Thoracic aorta (tissue), 2 donors: ENCODE data around the gene RAB13. TPM values are rescaled to one million over a fixed set of nuclear protein-coding genes. Genes with fewer than 3 reads are reported as not detected.

ENCODE experiments used
- total RNA-seq, 2 donors: library from RNA; depleted of rRNA; stranded (reverse); fragments of >200 nt; gene quantifications; one replicate each; pipeline versions ENCODE4 v1.1.0 to v1.2.3, GENCODE V29; 2016

RAB13 gene
- total RNA-seq, 2 donors from 2014 or later = 36.0 to 48.3 TPM

Other genes starting within 250 kb of the RAB13 start
- gene SLC27A3, start 210.9 kb downstream of the RAB13 start, total RNA-seq = 100 to 1,000 TPM in 1 of 2 donors, 10 to 100 TPM in 1; 71.7 to 116 TPM
- 10 to 100 TPM; 22.7 to 31.5 TPM for gene GATAD2B, start 63.4 kb downstream of the RAB13 start, total RNA-seq
- gene DENND4B, start 39.6 kb downstream of the RAB13 start, total RNA-seq = 10 to 100 TPM; 59.0 to 82.7 TPM
- gene CRTC2, start 27.7 kb downstream of the RAB13 start, total RNA-seq = 10 to 100 TPM; 22.6 to 92.7 TPM
- 100 to 1,000 TPM; 102 to 136 TPM for gene SLC39A1, start 22.8 kb downstream of the RAB13 start, total RNA-seq
- 10 to 100 TPM in 1 of 2 donors, 1 to 10 TPM in 1; 3.2 to 11.1 TPM for gene CREB3L4, start 18.4 kb downstream of the RAB13 start, total RNA-seq
- 100 to 1,000 TPM; 184 to 266 TPM for gene JTB, start 8.7 kb downstream of the RAB13 start, total RNA-seq
- gene RPS27, start 4.4 kb upstream of the RAB13 start, total RNA-seq = 1,000 to 10,000 TPM; 1,129 to 1,416 TPM
- gene NUP210L, start 168.7 kb upstream of the RAB13 start, total RNA-seq = under 1 TPM; 0.14 to 0.41 TPM
- 100 to 1,000 TPM; 146 to 331 TPM for gene TPM3, start 205.8 kb upstream of the RAB13 start, total RNA-seq
- gene CFAP141, start 220.0 kb upstream of the RAB13 start, total RNA-seq = not detected
- 100 to 1,000 TPM in 1 of 2 donors, 10 to 100 TPM in 1; 92.1 to 119 TPM for gene UBAP2L, start 234.6 kb upstream of the RAB13 start, total RNA-seq